Liver (tissue), 3 donors: ENCODE results near the gene C1orf21.

Experiments used
- CTCF ChIP-seq: fragments of 150-350 bp; IDR thresholded peaks from 2 replicates; pipeline ENCODE4 v1.5.1; 2017; ENCODE audit warnings: improper control_type of control experiment, low read depth, low read length; ENCODE audit not compliant: missing input control
- FOXA1 ChIP-seq: IDR thresholded peaks from 2 replicates; pipeline ENCODE4 v1.6.1; 2016; ENCODE audit warnings: antibody characterized with exemption
- JUND ChIP-seq, 2 donors: IDR thresholded peaks; 2 replicates each; pipeline ENCODE4 v1.6.1; 2016; ENCODE audit warnings: antibody characterized with exemption in 2 of 2
- NR2F2 ChIP-seq: IDR thresholded peaks from 2 replicates; pipeline ENCODE4 v1.6.1; 2016; ENCODE audit warnings: antibody characterized with exemption
- donor health status: healthy.
- donor health status: healthy.

- TF ChIP-seq CTCF, result no peak
- no peak for TF ChIP-seq JUND (IDR thresholded peaks at IDR 0.05)
- TF ChIP-seq FOXA1, result no peak
- no peak for TF ChIP-seq NR2F2
These were observed 201.9 kb downstream of the C1orf21 start for GRCh38 chr1:184588701-184589100.
